Measurements from ENCODE around the gene SENP3.

SENP3 gene

GRCh38 chr17:7573324-7574080 is 11.8 kb downstream of the SENP3 start (continued):
- TF ChIP-seq ZBTB1 (tag by site-specific recombination; IDR thresholded peaks at IDR 0.05) (no peak), ZNF596 (tag by site-specific recombination; IDR thresholded peaks at IDR 0.05) (peak; percentile 40; the same call in 1 of the 2 replicates), ZNF121 (tag by site-specific recombination; IDR thresholded peaks at IDR 0.05) (no peak), ZNF654 (tag by site-specific recombination; IDR thresholded peaks at IDR 0.05; ENCODE audit: low read depth) (no peak), GFI1B (tag by site-specific recombination; IDR thresholded peaks at IDR 0.05) (no peak), ZBTB11 (tag by site-specific recombination; conservative IDR thresholded peaks at IDR 0.05; ENCODE audit: low read depth) (peak; percentile 75), ZNF544 (tag by site-specific recombination; IDR thresholded peaks at IDR 0.05) (no peak), ZIC2 (tag by site-specific recombination; IDR thresholded peaks at IDR 0.05) (peak; percentile 81), ZNF175 (tag by site-specific recombination; IDR thresholded peaks at IDR 0.05) (no peak), ZBTB21 (tag by site-specific recombination; IDR thresholded peaks at IDR 0.05) (peak; percentile 34; the same call in 1 of the 2 replicates), INSM2 (tag by site-specific recombination; IDR thresholded peaks at IDR 0.05) (no peak), SP7 (tag by site-specific recombination; IDR thresholded peaks at IDR 0.05) (peak; percentile 87), ZNF292 (tag by site-specific recombination; IDR thresholded peaks at IDR 0.05; ENCODE audit: borderline replicate concordance, low read depth) (no peak), ZBTB48 (tag by site-specific recombination; IDR thresholded peaks at IDR 0.05) (no peak), SP3 (tag by site-specific recombination; IDR thresholded peaks at IDR 0.05) (peak; percentile 93), ZNF623 (tag by site-specific recombination; IDR thresholded peaks at IDR 0.05) (no peak), ZNF521 (tag by site-specific recombination; IDR thresholded peaks at IDR 0.05) (no peak), PRDM10 (tag by site-specific recombination; IDR thresholded peaks at IDR 0.05) (peak; percentile 99), KLF16 (tag by site-specific recombination; IDR thresholded peaks at IDR 0.05) (peak; percentile 83), RBAK (tag by site-specific recombination; IDR thresholded peaks at IDR 0.05) (no peak), GLI4 (tag by site-specific recombination; IDR thresholded peaks at IDR 0.05) (peak; percentile 79; the same call in 1 of the 2 replicates), ZFP3 (tag by site-specific recombination; IDR thresholded peaks at IDR 0.05; ENCODE audit: low read depth) (no peak), ZNF558 (tag by site-specific recombination; IDR thresholded peaks at IDR 0.05) (no peak), KLF1 (tag by site-specific recombination; IDR thresholded peaks at IDR 0.05) (peak; percentile 73), ZNF48 (tag by site-specific recombination; IDR thresholded peaks at IDR 0.05) (no peak), ZNF660 (tag by site-specific recombination; IDR thresholded peaks at IDR 0.05) (peak; percentile 49; the same call in 1 of the 2 replicates)
- TF ChIP-seq, protein P1, sequence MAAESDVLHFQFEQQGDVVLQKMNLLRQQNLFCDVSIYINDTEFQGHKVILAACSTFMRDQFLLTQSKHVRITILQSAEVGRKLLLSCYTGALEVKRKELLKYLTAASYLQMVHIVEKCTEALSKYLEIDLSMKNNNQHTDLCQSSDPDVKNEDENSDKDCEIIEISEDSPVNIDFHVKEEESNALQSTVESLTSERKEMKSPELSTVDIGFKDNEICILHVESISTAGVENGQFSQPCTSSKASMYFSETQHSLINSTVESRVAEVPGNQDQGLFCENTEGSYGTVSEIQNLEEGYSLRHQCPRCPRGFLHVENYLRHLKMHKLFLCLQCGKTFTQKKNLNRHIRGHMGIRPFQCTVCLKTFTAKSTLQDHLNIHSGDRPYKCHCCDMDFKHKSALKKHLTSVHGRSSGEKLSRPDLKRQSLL (tag by site-specific recombination; IDR thresholded peaks at IDR 0.05) = no peak
- TF ChIP-seq, protein P2, sequence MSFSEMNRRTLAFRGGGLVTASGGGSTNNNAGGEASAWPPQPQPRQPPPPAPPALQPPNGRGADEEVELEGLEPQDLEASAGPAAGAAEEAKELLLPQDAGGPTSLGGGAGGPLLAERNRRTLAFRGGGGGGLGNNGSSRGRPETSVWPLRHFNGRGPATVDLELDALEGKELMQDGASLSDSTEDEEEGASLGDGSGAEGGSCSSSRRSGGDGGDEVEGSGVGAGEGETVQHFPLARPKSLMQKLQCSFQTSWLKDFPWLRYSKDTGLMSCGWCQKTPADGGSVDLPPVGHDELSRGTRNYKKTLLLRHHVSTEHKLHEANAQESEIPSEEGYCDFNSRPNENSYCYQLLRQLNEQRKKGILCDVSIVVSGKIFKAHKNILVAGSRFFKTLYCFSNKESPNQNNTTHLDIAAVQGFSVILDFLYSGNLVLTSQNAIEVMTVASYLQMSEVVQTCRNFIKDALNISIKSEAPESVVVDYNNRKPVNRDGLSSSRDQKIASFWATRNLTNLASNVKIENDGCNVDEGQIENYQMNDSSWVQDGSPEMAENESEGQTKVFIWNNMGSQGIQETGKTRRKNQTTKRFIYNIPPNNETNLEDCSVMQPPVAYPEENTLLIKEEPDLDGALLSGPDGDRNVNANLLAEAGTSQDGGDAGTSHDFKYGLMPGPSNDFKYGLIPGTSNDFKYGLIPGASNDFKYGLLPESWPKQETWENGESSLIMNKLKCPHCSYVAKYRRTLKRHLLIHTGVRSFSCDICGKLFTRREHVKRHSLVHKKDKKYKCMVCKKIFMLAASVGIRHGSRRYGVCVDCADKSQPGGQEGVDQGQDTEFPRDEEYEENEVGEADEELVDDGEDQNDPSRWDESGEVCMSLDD (tag by site-specific recombination; IDR thresholded peaks at IDR 0.05) = peak; percentile 59; the same call in 1 of the 2 replicates

Data from HEK293 (cell line).